IMR-90 (cell line): Measurements from ENCODE around the gene AKAP8L. TPM values are rescaled to one million over a fixed set of nuclear protein-coding genes. Genes with fewer than 3 reads are reported as not detected.

Source experiments
- ATAC-seq: fragments of 200-7000 bp; cut with Tn5 transposase; 2 replicates; pipeline ENCODE4 v1.9.1; 2020; ENCODE audit warnings: low read depth, mild to moderate bottlenecking, moderate library complexity
- BruUV-seq: library from RNA; stranded (reverse); fragments of 400-500 nt; replicated peaks from 2 replicates; lab custom pipeline; 2021; lab: Mats Ljungman, UMichigan
- CTCF ChIA-PET: fragments of 300-600 bp; formaldehyde crosslinking; extraction: SDS; loops from one replicate; lab custom pipeline; 2021; ENCODE audit warnings: antibody characterized with exemption; lab: Yijun Ruan, JAX
- POLR2A ChIA-PET: fragments of 300-600 bp; sonication (Branson Sonifier 250); formaldehyde crosslinking; loops from one replicate; lab custom pipeline; 2022; ENCODE audit warnings: antibody characterized with exemption; ENCODE audit not compliant: unreplicated experiment; lab: Charles Lee
- DNase-seq: peaks from one replicate; pipeline ENCODE4 v3.0.0; 2013
- H2AFZ ChIP-seq: replicated peaks from 2 replicates; pipeline ENCODE3; 2013; ENCODE audit warnings: low read length, mild to moderate bottlenecking; ENCODE audit not compliant: poor library complexity
- H2AK5ac ChIP-seq: 2 replicates; pipeline ENCODE4 v1.6.1; 2013; ENCODE audit warnings: low read depth, low read length, inconsistent platforms
- H2AK9ac ChIP-seq: replicated peaks from 2 replicates; pipeline ENCODE3; 2013; ENCODE audit warnings: mild to moderate bottlenecking, low read depth, low read length, moderate library complexity; ENCODE audit not compliant: poor library complexity
- H2BK120ac ChIP-seq: 2 replicates; pipeline ENCODE4 v1.6.1; 2013; ENCODE audit warnings: low read depth, low read length, inconsistent platforms
- H2BK15ac ChIP-seq: 3 replicates; pipeline ENCODE4 v1.6.1; 2013; ENCODE audit warnings: low read depth, low read length, inconsistent platforms
- H2BK20ac ChIP-seq: 2 replicates; pipeline ENCODE4 v1.6.1; 2013; ENCODE audit warnings: low read depth, mild to moderate bottlenecking, inconsistent platforms, low read length, moderate library complexity
- H2BK5ac ChIP-seq: 2 replicates; pipeline ENCODE4 v1.6.1; 2013; ENCODE audit warnings: mild to moderate bottlenecking, low read depth, low read length, inconsistent platforms; ENCODE audit not compliant: poor library complexity, severe bottlenecking
- H3K14ac ChIP-seq: replicated peaks from 2 replicates; pipeline ENCODE4 v1.6.1; 2013; ENCODE audit warnings: low read depth, low read length, inconsistent platforms
- H3K18ac ChIP-seq: 2 replicates; pipeline ENCODE4 v1.6.1; 2013; ENCODE audit warnings: low read depth, low read length, control low read depth
- H3K23ac ChIP-seq: 2 replicates; pipeline ENCODE4 v1.6.1; 2013; ENCODE audit warnings: low read depth, low read length, inconsistent platforms
- H3K27ac ChIP-seq: 2 replicates; pipeline ENCODE4 v1.5.1; 2013; ENCODE audit warnings: mild to moderate bottlenecking, control low read depth, low read length; ENCODE audit not compliant: insufficient read depth
- H3K27me3 ChIP-seq: 2 replicates; pipeline ENCODE4 v1.6.1; 2013; ENCODE audit warnings: low read length; ENCODE audit not compliant: control insufficient read depth, insufficient read depth
- H3K36me3 ChIP-seq: 2 replicates; pipeline ENCODE4 v1.6.1; 2013; ENCODE audit warnings: low read length, mixed read lengths; ENCODE audit not compliant: control insufficient read depth, insufficient read depth
- H3K4ac ChIP-seq: 2 replicates; pipeline ENCODE4 v1.6.1; 2013; ENCODE audit warnings: low read depth, low read length, inconsistent platforms
- H3K4me1 ChIP-seq: 2 replicates; pipeline ENCODE4 v1.6.1; 2013; ENCODE audit warnings: low read length, mixed read lengths; ENCODE audit not compliant: control insufficient read depth, insufficient read depth
- H3K4me2 ChIP-seq: 2 replicates; pipeline ENCODE4 v1.6.1; 2013; ENCODE audit warnings: low read depth, mild to moderate bottlenecking, control low read depth, low read length, moderate library complexity
- H3K4me3 ChIP-seq: 2 replicates; pipeline ENCODE4 v1.5.1; 2013; ENCODE audit warnings: low read depth, mild to moderate bottlenecking, control low read depth, low read length, moderate library complexity; ENCODE audit not compliant: insufficient read depth
- H3K56ac ChIP-seq: 2 replicates; pipeline ENCODE4 v1.6.1; 2013; ENCODE audit warnings: low read length, inconsistent platforms; ENCODE audit not compliant: insufficient read depth; ENCODE audit errors: extremely low read depth
- H3K79me1 ChIP-seq, 2 experiments: 2 replicates each; pipeline ENCODE4 v1.6.1; 2013; ENCODE audit warnings: low read length in 2 of 2, inconsistent platforms in 1 of 2, low read depth in 1 of 2
- H3K9ac ChIP-seq: 2 replicates; pipeline ENCODE4 v1.6.1; 2013; ENCODE audit warnings: low read depth, low read length, control low read depth
- H3K9me1 ChIP-seq: 2 replicates; pipeline ENCODE4 v1.6.1; 2013; ENCODE audit warnings: low read length, inconsistent platforms; ENCODE audit not compliant: insufficient read depth
- H3K9me3 ChIP-seq: 2 replicates; pipeline ENCODE4 v1.6.1; 2013; ENCODE audit warnings: low read length; ENCODE audit not compliant: control insufficient read depth, insufficient read depth
- H4K20me1 ChIP-seq: 2 replicates; pipeline ENCODE4 v1.6.1; 2013; ENCODE audit warnings: low read length, inconsistent platforms; ENCODE audit not compliant: insufficient read depth
- H4K5ac ChIP-seq: 2 replicates; pipeline ENCODE4 v1.6.1; 2013; ENCODE audit warnings: mild to moderate bottlenecking, low read depth, low read length, control low read depth
- H4K8ac ChIP-seq, 2 experiments: 2 replicates each; pipeline ENCODE4 v1.6.1; 2013; ENCODE audit warnings: low read depth in 2 of 2, low read length in 2 of 2, control low read depth in 1 of 2, inconsistent platforms in 1 of 2
- H4K91ac ChIP-seq: 2 replicates; pipeline ENCODE4 v1.6.1; 2013; ENCODE audit warnings: low read depth, low read length, inconsistent platforms; ENCODE audit not compliant: insufficient read depth
- BHLHE40 ChIP-seq: fragments of 150-350 bp; IDR thresholded peaks from 2 replicates; pipeline ENCODE4 v1.6.1; 2016; ENCODE audit warnings: mild to moderate bottlenecking, low read depth, low read length
- CHD1 ChIP-seq: IDR thresholded peaks from 2 replicates; pipeline ENCODE4 v1.6.1; 2012; ENCODE audit warnings: low read depth, low read length, improper control_type of control experiment
- FOS ChIP-seq: fragments of 150-350 bp; IDR thresholded peaks from 2 replicates; pipeline ENCODE4 v1.6.1; 2016; ENCODE audit warnings: low read depth, low read length
- MAZ ChIP-seq: IDR thresholded peaks from 2 replicates; pipeline ENCODE4 v1.6.1; 2012; ENCODE audit warnings: low read depth, mild to moderate bottlenecking, low read length, improper control_type of control experiment, moderate library complexity, borderline replicate concordance
- NFE2L2 ChIP-seq: fragments of 150-350 bp; IDR thresholded peaks from 2 replicates; pipeline ENCODE4 v1.6.1; 2016; ENCODE audit warnings: low read depth, mild to moderate bottlenecking, low read length
- POLR2A ChIP-seq: IDR thresholded peaks from 2 replicates; pipeline ENCODE4 v1.6.1; 2012; ENCODE audit warnings: mild to moderate bottlenecking, low read depth, low read length
- RAD21 ChIP-seq: IDR thresholded peaks from 2 replicates; pipeline ENCODE4 v1.6.1; 2012; ENCODE audit warnings: low read length, improper control_type of control experiment
- RCOR1 ChIP-seq: IDR thresholded peaks from 2 replicates; pipeline ENCODE4 v1.6.1; 2012; ENCODE audit warnings: mild to moderate bottlenecking, low read length, improper control_type of control experiment; ENCODE audit not compliant: insufficient replicate concordance
- RFX5 ChIP-seq: IDR thresholded peaks from 2 replicates; pipeline ENCODE4 v1.8.0; 2012; ENCODE audit warnings: low read depth, mild to moderate bottlenecking, low read length, moderate library complexity
- SMC3 ChIP-seq: fragments of 150-350 bp; IDR thresholded peaks from 2 replicates; pipeline ENCODE4 v1.6.1; 2016; ENCODE audit warnings: low read depth, mild to moderate bottlenecking, antibody characterized with exemption, low read length, moderate library complexity
- WGBS, 2 experiments: methylation state at CpG; one replicate each; pipeline versions ENCODE4 v1.1.5 to v1.1.7; 2013; ENCODE audit warnings: missing lambda C conversion rate in 2 of 2; ENCODE audit not compliant: insufficient read length in 1 of 2; ENCODE audit errors: extremely low coverage in 2 of 2; 5-methylcytosine and 5-hydroxymethylcytosine counted together
- dilution Hi-C: fragments of 300-500 bp; cut with HindIII; formaldehyde crosslinking; loops from one replicate; pipeline ENCODE4 v1.14.3; 2018; ENCODE audit warnings: low sequenced_read_pairs; ENCODE audit not compliant: unreplicated experiment
- in situ Hi-C: fragments of 300-500 bp; cut with MboI; formaldehyde crosslinking; loops from 3 replicates; pipeline ENCODE4 v1.14.3; 2019; ENCODE audit warnings: low sequenced_read_pairs, inconsistent platforms, mixed read lengths
- intact Hi-C: fragments of 100-400 bp; cut with micrococcal nuclease; formaldehyde crosslinking; loops from 2 replicates; pipeline ENCODE4 v1.10.0; 2022
- polyA plus RNA-seq, 3 experiments: library from polyadenylated mRNA; depleted of rRNA; stranded (reverse); fragments of >200 nt; gene quantifications; 2 replicates each; pipeline ENCODE4 v1.2.3, GENCODE V29; 2012; ENCODE audit warnings: low replicate concordance in 1 of 3
- total RNA-seq: library from RNA; depleted of rRNA; stranded (reverse); fragments of >200 nt; gene quantifications from 2 replicates; pipeline ENCODE4 v1.2.3, GENCODE V29; 2012
- TF ChIP-seq, protein P1 (sequence below): fragments of 150-350 bp; IDR thresholded peaks from 2 replicates; pipeline ENCODE4 v1.6.1; 2016; ENCODE audit warnings: low read depth, mild to moderate bottlenecking, low read length, moderate library complexity, borderline replicate concordance
- TF ChIP-seq, protein P2 (sequence below): conservative IDR thresholded peaks from 2 replicates; pipeline ENCODE4 v1.5.1; 2012; ENCODE audit warnings: mild to moderate bottlenecking, low read depth, low read length, improper control_type of control experiment
- TF ChIP-seq, protein P3 (sequence below): fragments of 150-350 bp; IDR thresholded peaks from 2 replicates; pipeline ENCODE4 v1.6.1; 2017; ENCODE audit warnings: mild to moderate bottlenecking, antibody characterized with exemption, low read length, low read depth

Gene AKAP8L
- total and polyA plus RNA-seq, 2 of the 4 experiments (the other 2 are of a cell fraction): 43.1 to 44.6 TPM

DNA sequence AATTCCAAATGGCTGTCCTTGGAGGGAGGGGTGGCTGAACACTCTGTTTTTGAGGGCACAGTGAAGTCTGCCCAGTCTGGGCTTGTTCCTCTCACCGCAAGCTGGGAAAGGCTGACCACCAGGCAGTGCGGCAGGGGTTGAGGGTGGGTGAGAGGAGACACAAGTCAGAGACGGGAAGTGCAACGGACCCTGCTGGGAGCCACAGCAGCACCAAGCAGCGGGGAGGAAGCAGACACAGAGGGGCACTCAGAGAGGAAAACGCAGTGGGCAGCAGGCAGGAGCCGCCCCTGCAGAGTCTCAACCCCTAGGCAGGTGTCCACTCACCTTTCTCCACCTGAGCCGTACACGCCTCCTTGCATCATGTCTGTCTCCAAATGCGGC is 15.6 kb downstream of the AKAP8L start (continued):
- TF ChIP-seq, protein P1, sequence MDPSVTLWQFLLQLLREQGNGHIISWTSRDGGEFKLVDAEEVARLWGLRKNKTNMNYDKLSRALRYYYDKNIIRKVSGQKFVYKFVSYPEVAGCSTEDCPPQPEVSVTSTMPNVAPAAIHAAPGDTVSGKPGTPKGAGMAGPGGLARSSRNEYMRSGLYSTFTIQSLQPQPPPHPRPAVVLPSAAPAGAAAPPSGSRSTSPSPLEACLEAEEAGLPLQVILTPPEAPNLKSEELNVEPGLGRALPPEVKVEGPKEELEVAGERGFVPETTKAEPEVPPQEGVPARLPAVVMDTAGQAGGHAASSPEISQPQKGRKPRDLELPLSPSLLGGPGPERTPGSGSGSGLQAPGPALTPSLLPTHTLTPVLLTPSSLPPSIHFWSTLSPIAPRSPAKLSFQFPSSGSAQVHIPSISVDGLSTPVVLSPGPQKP: no peak
- TF ChIP-seq RAD21 (no peak), RFX5 (no peak)

DNA sequence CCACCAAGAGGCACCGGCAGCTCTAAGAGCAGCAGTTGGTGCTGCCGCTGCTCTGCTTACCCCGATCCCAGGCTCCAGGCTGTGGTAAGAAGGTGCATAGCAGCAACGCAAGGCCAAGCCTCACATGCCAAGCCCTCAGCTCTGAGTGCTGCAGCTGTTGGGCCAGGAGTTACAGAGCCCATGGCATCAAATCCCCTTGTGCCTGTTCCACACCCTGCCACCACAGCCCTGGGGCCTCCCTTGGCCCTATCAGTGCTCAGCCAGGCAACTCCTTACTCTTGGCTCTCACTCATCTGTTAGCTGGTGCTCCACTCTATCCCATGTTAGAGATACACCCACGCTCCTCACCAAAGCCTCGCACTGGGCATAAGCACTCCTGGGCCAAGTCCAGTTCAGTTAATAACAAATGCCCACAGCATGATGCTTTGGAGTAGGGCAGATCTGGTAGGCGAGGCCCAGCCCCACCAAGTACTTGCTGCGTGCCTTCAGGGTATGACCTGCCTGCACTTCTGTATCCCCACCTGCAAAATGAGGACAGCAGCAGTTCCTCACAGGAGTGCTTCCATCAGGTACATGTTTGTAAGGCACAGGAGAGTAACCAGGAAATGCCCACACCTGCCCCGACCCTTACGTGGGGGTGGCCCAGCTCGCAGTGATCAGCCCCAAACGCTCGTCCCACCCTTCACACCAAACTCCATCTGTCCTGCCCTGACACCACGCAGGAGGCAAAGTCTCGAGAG is 16.2 kb downstream of the AKAP8L start:
- Histone ChIP-seq H3K36me3 (peaks cover 61% of the 10 kb centered on the region), H2AFZ (no peak overlapping the region), H2BK15ac (no peak overlapping the region), H3K14ac (no peak overlapping the region), H4K20me1 (peaks cover 86% of the 10 kb centered on the region), H4K91ac (no peak overlapping the region), H4K8ac (no peak overlapping the region), H3K4me2 (no peak overlapping the region), H3K9ac (no peak overlapping the region), H4K5ac (no peak overlapping the region), H3K4me1 (peaks cover 5% of the 10 kb centered on the region; the same call in 1 of the 2 replicates), H3K4me3 (no peak overlapping the region), H3K79me1 (peaks cover 7 to 70% of the 10 kb centered on the region in 2 experiments; a peak in 3 of 4 replicates), H2BK5ac (no peak overlapping the region), H2AK5ac (no peak overlapping the region), H3K9me3 (no peaks in the 10 kb centered on the region), H3K27me3 (no peaks in the 10 kb centered on the region), H2BK20ac (no peak overlapping the region), H3K27ac (no peak overlapping the region), H3K23ac (no peak overlapping the region), H2BK120ac (no peak overlapping the region), H3K18ac (no peak overlapping the region), H2AK9ac (peak overlapping the region; percentile 5), H3K4ac (no peak overlapping the region), H3K56ac (no peak overlapping the region), H3K9me1 (no peaks in the 10 kb centered on the region; the same call in 1 of the 2 replicates)
- DNase-seq (no peak), ATAC-seq (no peak)
- CTCF ChIA-PET: no interaction called here
- in situ Hi-C loops (loop anchor here (25.0 kb wide), 1 partner anchor 785 kb away; the partner anchor contains the start of genes AP1M1 and FAM32A), dilution Hi-C loops (no loop called here), intact Hi-C loops (no loop called here)
- POLR2A ChIA-PET: no interaction called here
- WGBS, 2 experiments: 100% methylated on average over 3 of the region's 15 CpGs; no CpG with 5 or more reads in 1 of the 2 experiments
- BruUV-seq: no TSS peak
- TF ChIP-seq NFE2L2: no peak
- no peak for TF ChIP-seq FOS
- TF ChIP-seq, protein P2, sequence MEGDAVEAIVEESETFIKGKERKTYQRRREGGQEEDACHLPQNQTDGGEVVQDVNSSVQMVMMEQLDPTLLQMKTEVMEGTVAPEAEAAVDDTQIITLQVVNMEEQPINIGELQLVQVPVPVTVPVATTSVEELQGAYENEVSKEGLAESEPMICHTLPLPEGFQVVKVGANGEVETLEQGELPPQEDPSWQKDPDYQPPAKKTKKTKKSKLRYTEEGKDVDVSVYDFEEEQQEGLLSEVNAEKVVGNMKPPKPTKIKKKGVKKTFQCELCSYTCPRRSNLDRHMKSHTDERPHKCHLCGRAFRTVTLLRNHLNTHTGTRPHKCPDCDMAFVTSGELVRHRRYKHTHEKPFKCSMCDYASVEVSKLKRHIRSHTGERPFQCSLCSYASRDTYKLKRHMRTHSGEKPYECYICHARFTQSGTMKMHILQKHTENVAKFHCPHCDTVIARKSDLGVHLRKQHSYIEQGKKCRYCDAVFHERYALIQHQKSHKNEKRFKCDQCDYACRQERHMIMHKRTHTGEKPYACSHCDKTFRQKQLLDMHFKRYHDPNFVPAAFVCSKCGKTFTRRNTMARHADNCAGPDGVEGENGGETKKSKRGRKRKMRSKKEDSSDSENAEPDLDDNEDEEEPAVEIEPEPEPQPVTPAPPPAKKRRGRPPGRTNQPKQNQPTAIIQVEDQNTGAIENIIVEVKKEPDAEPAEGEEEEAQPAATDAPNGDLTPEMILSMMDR: no peak
- TF ChIP-seq CHD1: no peak
- TF ChIP-seq RCOR1: no peak
- TF ChIP-seq POLR2A: no peak
- no peak for TF ChIP-seq BHLHE40
- TF ChIP-seq MAZ: no peak
- no peak for TF ChIP-seq SMC3
- TF ChIP-seq, protein P3, sequence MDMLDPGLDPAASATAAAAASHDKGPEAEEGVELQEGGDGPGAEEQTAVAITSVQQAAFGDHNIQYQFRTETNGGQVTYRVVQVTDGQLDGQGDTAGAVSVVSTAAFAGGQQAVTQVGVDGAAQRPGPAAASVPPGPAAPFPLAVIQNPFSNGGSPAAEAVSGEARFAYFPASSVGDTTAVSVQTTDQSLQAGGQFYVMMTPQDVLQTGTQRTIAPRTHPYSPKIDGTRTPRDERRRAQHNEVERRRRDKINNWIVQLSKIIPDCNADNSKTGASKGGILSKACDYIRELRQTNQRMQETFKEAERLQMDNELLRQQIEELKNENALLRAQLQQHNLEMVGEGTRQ: no peak
